Measurements from ENCODE around the gene PCSK7.

PCSK7 gene

GRCh38 chr11:117199053-117199915 is 32.6 kb downstream of the PCSK7 start, which contains the start of gene TAGLN:
TAGLN (plus strand) TSS chr11:117199370; CDS start chr11:117203014, 3,644 bp downstream.
- no peak for DNase-seq (ENCODE audit: low spot score)

GRCh38 chr11:117198613-117199012 is 33.3 kb downstream of the PCSK7 start:
- DNase-seq (ENCODE audit: low spot score) = no peak

- DNase-seq (ENCODE audit: low spot score) = no peak
These were observed 34.1 kb downstream of the PCSK7 start for GRCh38 chr11:117197516-117198456.

GRCh38 chr11:117197006-117197405 is 34.9 kb downstream of the PCSK7 start:
- no peak for DNase-seq (ENCODE audit: low spot score)

- no peak for DNase-seq (ENCODE audit: low spot score)
These were observed 36.1 kb downstream of the PCSK7 start for GRCh38 chr11:117195761-117196160.

GRCh38 chr11:117195258-117195657 is 36.6 kb downstream of the PCSK7 start:
- no peak for DNase-seq (ENCODE audit: low spot score)

GRCh38 chr11:117194267-117194666 is 37.6 kb downstream of the PCSK7 start:
- DNase-seq (ENCODE audit: low spot score) = no peak

GRCh38 chr11:117193130-117194020 is 38.5 kb downstream of the PCSK7 start:
- DNase-seq (ENCODE audit: low spot score) = no peak

GRCh38 chr11:117192401-117192875 is 39.4 kb downstream of the PCSK7 start:
- no peak for DNase-seq (ENCODE audit: low spot score)

- DNase-seq (ENCODE audit: low spot score) = no peak
These were observed 40.0 kb downstream of the PCSK7 start for GRCh38 chr11:117191680-117192400.

- DNase-seq (ENCODE audit: low spot score) = no peak
These were observed 41.8 kb downstream of the PCSK7 start for GRCh38 chr11:117189941-117190544.

GRCh38 chr11:117189191-117189940 is 42.5 kb downstream of the PCSK7 start:
- no peak for DNase-seq (ENCODE audit: low spot score)

- no peak for DNase-seq (ENCODE audit: low spot score)
These were observed 43.2 kb downstream of the PCSK7 start for GRCh38 chr11:117188620-117189081.

- DNase-seq (ENCODE audit: low spot score) = no peak
These were observed 43.9 kb downstream of the PCSK7 start for GRCh38 chr11:117187799-117188481.

- no peak for DNase-seq (ENCODE audit: low spot score)
These were observed 44.5 kb downstream of the PCSK7 start for GRCh38 chr11:117187428-117187798.

- DNase-seq (ENCODE audit: low spot score) = no peak
These were observed 44.9 kb downstream of the PCSK7 start for GRCh38 chr11:117187007-117187406.

- no peak for DNase-seq (ENCODE audit: low spot score)
These were observed 45.5 kb downstream of the PCSK7 start for GRCh38 chr11:117186431-117186761.

GRCh38 chr11:117185736-117186430 is 46.0 kb downstream of the PCSK7 start:
- DNase-seq (ENCODE audit: low spot score) = no peak
